Activated CD4-positive, alpha-beta memory T cell treated with anti-CD3 and anti-CD28 coated beads for 36 hours (primary cell): ENCODE data around the gene MYO18B. TPM values are rescaled to one million over a fixed set of nuclear protein-coding genes. Genes with fewer than 3 reads are reported as not detected.

Experiments used
- CTCF ChIA-PET: fragments of 350-600 bp; sonication (Branson Sonifier 250); formaldehyde crosslinking; loops from one replicate; lab custom pipeline; 2021; ENCODE audit warnings: antibody characterized with exemption, inconsistent platforms; lab: Charles Lee
- POLR2A ChIA-PET: fragments of 350-600 bp; sonication (Branson Sonifier 250); formaldehyde crosslinking; loops from one replicate; lab custom pipeline; 2021; ENCODE audit warnings: antibody characterized with exemption; lab: Charles Lee
- DNase-seq: peaks from one replicate; pipeline ENCODE4 v3.0.0-alpha.2; 2020
- H3K27ac Mint-ChIP-seq: one replicate; pipeline ENCODE4 v1.8.0; 2021; ENCODE audit warnings: mixed read lengths
- H3K27me3 Mint-ChIP-seq: one replicate; pipeline ENCODE4 v1.8.0; 2021; ENCODE audit warnings: mixed read lengths
- H3K36me3 Mint-ChIP-seq: one replicate; pipeline ENCODE4 v1.8.0; 2021; ENCODE audit warnings: mixed read lengths
- H3K4me1 Mint-ChIP-seq: one replicate; pipeline ENCODE4 v1.8.0; 2021; ENCODE audit warnings: low read depth, mixed read lengths
- H3K4me3 Mint-ChIP-seq: one replicate; pipeline ENCODE4 v1.8.0; 2021; ENCODE audit warnings: mild to moderate bottlenecking, mixed read lengths
- H3K9me3 Mint-ChIP-seq: one replicate; pipeline ENCODE4 v1.8.0; 2021; ENCODE audit warnings: mixed read lengths
- intact Hi-C: fragments of 100-400 bp; cut with micrococcal nuclease; formaldehyde crosslinking; loops from one replicate; pipeline ENCODE4 v1.15.1; 2023
- total RNA-seq, 2 experiments: library from RNA; stranded (reverse); gene quantifications; one replicate each; pipeline ENCODE4 v1.2.3, GENCODE V29; 2021

MYO18B gene
- total RNA-seq, 2 experiments from 2014 or later: 0.22 to 0.29 TPM

DNA sequence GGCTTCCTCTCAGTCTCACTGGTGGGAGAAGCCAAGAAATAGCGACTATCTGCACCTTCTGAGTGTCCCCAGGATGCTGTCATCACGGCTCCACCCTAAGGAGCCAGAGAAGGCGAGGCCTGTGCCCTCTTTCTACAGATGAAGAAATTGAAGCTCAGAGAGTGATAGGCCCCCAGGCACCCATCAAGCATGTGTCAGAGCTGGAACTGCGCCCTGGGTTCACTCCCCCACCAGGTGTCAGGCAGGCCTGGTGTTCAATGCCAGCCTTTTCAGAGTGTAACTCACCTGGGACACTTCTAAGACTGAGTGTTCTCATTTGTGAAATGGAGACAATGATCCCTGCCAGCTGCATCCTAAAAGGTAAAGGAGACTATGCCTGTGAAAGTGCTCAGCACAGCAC, 299.9 kb downstream of the MYO18B start:
- H3K27ac Mint-ChIP-seq: no peak overlapping the region
- no peaks in the 10 kb centered on the region for H3K36me3 Mint-ChIP-seq
- peaks cover under 1% of the 10 kb centered on the region for H3K9me3 Mint-ChIP-seq
- H3K27me3 Mint-ChIP-seq: peaks cover 1% of the 10 kb centered on the region
- POLR2A ChIA-PET: no interaction called here
- H3K4me3 Mint-ChIP-seq: no peak overlapping the region
- intact Hi-C loops: no loop called here
- CTCF ChIA-PET: no interaction called here
- no peaks in the 10 kb centered on the region for H3K4me1 Mint-ChIP-seq
- DNase-seq: no peak

DNA sequence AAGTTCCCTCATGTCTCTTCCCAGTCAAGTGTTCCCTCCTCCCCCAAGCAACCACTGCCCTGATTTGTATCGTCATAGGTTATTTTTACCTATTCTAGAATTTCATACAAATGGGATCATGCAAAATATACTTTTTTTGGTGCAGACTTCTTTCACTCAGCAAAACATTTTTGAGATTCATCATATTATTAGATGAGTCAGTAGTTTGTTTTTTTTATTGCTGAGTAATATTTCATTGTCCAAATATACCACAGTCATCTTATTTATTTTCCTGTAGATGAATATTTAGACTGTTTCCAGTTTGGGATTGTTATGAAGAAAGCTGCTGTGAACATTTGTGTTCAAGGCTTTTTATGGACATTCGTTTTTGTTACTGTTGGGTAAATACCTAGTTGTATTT, 301.0 kb downstream of the MYO18B start:
- intact Hi-C loops: no loop called here

DNA sequence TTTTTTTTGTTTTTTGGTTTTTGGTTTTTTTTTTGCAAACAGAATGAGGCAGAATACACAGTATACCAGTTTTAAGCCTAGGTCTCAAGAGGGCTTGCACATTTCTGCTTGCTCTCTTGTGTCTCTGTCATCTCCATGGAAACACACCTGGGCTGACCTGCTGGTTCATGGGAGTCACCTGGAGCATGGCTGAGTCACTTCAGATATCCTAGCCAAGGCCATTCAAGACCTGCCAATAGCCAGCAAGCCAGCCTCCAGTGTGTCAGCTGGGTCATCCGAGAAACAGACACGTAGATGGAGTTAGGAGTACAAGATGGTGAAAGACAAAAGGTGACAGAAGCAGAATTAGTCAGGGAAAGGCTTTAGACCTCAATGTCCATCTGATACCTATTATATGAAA, 303.1 kb downstream of the MYO18B start:
- ChIA-PET CTCF (no interaction called here), POLR2A (no interaction called here)
- H3K27ac Mint-ChIP-seq: no peak overlapping the region
- H3K9me3 Mint-ChIP-seq: no peaks in the 10 kb centered on the region
- H3K4me1 Mint-ChIP-seq: no peaks in the 10 kb centered on the region
- H3K36me3 Mint-ChIP-seq: no peaks in the 10 kb centered on the region
- DNase-seq: no peak
- H3K4me3 Mint-ChIP-seq: no peak overlapping the region
- intact Hi-C loops: no loop called here
- H3K27me3 Mint-ChIP-seq: peaks cover 3% of the 10 kb centered on the region

More for the DNA sequence above, 301.0 kb downstream of the MYO18B start:
- Mint-ChIP-seq H3K27me3 (peaks cover 3% of the 10 kb centered on the region), H3K36me3 (no peaks in the 10 kb centered on the region), H3K4me3 (no peak overlapping the region), H3K27ac (no peak overlapping the region), H3K9me3 (no peaks in the 10 kb centered on the region), H3K4me1 (no peaks in the 10 kb centered on the region)
- ChIA-PET CTCF (no interaction called here), POLR2A (no interaction called here)
- no peak for DNase-seq

- no peaks in the 10 kb centered on the region for H3K9me3 Mint-ChIP-seq
- H3K4me1 Mint-ChIP-seq: no peaks in the 10 kb centered on the region
- H3K27ac Mint-ChIP-seq: no peak overlapping the region
- H3K36me3 Mint-ChIP-seq: no peaks in the 10 kb centered on the region
- peaks cover 5% of the 10 kb centered on the region for H3K27me3 Mint-ChIP-seq
- H3K4me3 Mint-ChIP-seq: no peak overlapping the region
- DNase-seq: no peak
- ChIA-PET POLR2A (no interaction called here), CTCF (no interaction called here)
- intact Hi-C loops: no loop called here
Observed at GRCh38 chr22:26045860-26046259, 303.9 kb downstream of the MYO18B start.

DNA sequence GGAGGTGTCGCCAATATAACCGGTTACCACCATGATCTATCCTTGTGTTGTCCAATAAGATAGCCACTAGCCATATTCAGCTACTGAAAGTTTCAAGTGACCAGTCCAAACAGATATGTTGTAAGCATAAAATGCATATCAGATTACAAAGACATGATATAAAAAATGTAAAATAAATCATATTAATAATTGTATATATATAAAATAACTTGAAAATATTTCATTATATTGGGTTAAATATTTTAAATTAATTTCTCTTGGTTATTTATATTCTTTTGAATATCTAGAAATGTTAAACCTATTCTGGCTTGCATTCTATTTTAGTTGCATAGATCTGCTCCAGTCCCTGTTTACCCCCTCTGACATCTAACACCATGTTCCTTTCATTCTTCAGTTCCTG, 305.5 kb downstream of the MYO18B start:
- POLR2A ChIA-PET: no interaction called here
- CTCF ChIA-PET: no interaction called here
- Mint-ChIP-seq H3K4me3 (no peak overlapping the region), H3K36me3 (no peaks in the 10 kb centered on the region), H3K27ac (no peak overlapping the region), H3K27me3 (peaks cover 9% of the 10 kb centered on the region), H3K4me1 (no peaks in the 10 kb centered on the region), H3K9me3 (no peaks in the 10 kb centered on the region)
- DNase-seq: no peak
- intact Hi-C loops: no loop called here

DNA sequence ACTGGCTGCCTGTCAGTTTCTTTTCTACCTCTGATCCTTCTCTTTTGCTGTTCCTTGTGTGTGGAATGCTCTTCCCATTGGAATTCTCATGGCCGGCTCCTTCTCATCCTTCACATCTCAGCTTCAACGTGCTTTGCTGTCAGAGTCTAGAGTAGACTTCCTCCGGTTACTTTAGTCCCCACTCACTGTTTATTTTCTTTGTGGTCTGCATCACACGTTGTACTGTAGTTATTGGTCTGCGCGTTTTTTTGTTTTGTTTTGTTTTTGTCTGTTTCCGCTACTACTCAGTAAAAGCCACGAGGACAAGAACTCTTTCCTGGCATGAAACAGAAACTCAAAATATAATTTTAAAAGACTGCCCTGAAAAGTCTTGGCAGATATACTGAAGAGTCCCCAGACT, 305.9 kb downstream of the MYO18B start:
- DNase-seq: no peak
- no peaks in the 10 kb centered on the region for H3K4me1 Mint-ChIP-seq
- H3K27me3 Mint-ChIP-seq: peaks cover 9% of the 10 kb centered on the region
- ChIA-PET POLR2A (no interaction called here), CTCF (no interaction called here)
- H3K9me3 Mint-ChIP-seq: no peaks in the 10 kb centered on the region
- no peak overlapping the region for H3K4me3 Mint-ChIP-seq
- no peaks in the 10 kb centered on the region for H3K36me3 Mint-ChIP-seq
- no peak overlapping the region for H3K27ac Mint-ChIP-seq
- intact Hi-C loops: no loop called here

DNA sequence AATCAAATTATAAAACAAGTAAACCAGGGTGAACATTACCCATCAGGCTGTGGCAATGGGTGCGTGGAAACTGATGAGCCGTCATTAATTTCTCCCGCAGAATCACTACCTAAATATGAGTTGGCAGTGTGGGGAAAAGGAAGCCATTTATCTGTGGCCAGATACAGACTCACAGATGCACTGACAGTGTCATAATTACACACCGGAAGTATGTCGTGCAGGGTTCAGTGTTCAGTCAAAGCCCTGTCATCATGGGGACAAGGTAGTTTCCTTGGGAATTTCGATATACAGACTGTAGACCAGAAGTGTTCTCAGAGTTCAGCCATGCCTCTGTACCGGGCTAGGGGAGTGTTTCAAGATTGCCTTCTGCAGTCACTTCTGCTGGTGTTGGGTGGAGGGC, 308.1 kb downstream of the MYO18B start:
- no peaks in the 10 kb centered on the region for H3K36me3 Mint-ChIP-seq
- H3K4me3 Mint-ChIP-seq: no peak overlapping the region

GRCh38 chr22:26053737-26054316, 311.8 kb downstream of the MYO18B start:
- Mint-ChIP-seq H3K27me3 (peaks cover 13% of the 10 kb centered on the region), H3K9me3 (no peaks in the 10 kb centered on the region), H3K36me3 (no peaks in the 10 kb centered on the region), H3K4me3 (no peak overlapping the region), H3K4me1 (no peaks in the 10 kb centered on the region), H3K27ac (no peak overlapping the region)
- no peak for DNase-seq
- POLR2A ChIA-PET: no interaction called here
- intact Hi-C loops: no loop called here
- CTCF ChIA-PET: no interaction called here

More for the DNA sequence above, 308.1 kb downstream of the MYO18B start:
- no peak for DNase-seq
- ChIA-PET CTCF (no interaction called here), POLR2A (no interaction called here)
- Mint-ChIP-seq H3K9me3 (no peaks in the 10 kb centered on the region), H3K27me3 (peaks cover 8% of the 10 kb centered on the region), H3K4me1 (no peaks in the 10 kb centered on the region), H3K27ac (no peak overlapping the region)
- intact Hi-C loops: no loop called here

DNA sequence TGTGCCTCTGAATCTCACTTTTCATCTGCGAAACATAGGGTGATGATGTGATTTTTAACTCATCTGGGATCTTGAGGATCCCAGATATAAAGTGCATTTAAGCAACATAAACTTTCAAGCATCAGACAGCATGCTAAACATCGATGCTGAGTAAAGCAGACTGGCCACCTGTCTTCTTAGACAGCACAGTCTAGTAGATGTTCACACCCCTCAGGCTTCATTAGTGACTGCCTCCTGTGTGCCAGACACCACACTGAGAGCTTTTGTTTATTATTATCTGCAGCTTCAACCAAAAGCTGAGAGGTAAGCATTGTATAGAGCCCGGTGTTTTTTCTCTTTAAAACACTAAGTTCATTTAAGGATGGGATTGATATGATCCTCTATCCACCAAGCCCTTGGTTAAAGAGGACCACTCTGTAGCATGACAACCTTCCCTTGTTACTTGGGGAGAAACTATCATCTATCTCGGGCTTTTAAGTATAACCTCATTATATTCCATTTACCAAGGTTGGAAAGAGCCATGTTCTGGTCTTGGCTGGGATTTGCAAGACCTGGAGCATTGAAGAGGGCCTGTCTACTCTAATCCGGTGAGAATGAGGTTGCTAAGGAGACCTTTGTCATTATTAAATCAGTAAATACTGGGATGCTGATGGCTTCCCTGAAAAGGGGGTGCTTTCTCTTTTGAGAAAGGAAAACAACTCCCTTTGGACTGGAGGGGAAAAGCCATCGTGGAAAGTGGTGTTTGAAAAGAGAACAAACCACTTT, 313.0 kb downstream of the MYO18B start:
- intact Hi-C loops: no loop called here
- Mint-ChIP-seq H3K27me3 (peaks cover 13% of the 10 kb centered on the region), H3K36me3 (no peaks in the 10 kb centered on the region), H3K4me1 (no peaks in the 10 kb centered on the region), H3K27ac (no peak overlapping the region), H3K4me3 (no peak overlapping the region), H3K9me3 (no peaks in the 10 kb centered on the region)
- POLR2A ChIA-PET: no interaction called here
- no peak for DNase-seq
- CTCF ChIA-PET: no interaction called here

DNA sequence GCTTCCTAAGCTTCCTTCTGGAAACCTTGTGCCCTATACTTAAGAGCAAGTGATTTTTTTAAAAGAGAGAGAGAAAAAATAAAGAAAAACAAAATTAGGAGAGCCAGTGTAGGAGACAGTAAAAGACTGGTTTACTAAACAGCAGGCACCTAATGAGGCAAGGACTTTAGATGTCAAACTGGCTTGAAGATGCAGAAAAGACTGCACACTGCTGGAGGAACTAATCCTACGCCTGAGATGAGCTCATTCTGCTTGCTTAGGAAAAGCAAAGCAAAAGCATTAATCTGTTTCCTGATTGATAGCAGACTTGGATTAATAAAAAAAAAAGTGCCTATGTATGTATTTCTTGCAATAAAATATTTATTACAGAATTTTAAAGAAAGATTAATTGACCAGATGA, 313.7 kb downstream of the MYO18B start:
- no peaks in the 10 kb centered on the region for H3K4me1 Mint-ChIP-seq
- ChIA-PET POLR2A (no interaction called here), CTCF (no interaction called here)
- H3K9me3 Mint-ChIP-seq: no peaks in the 10 kb centered on the region
- no peak overlapping the region for H3K4me3 Mint-ChIP-seq
- DNase-seq: no peak
- no peaks in the 10 kb centered on the region for H3K36me3 Mint-ChIP-seq
- intact Hi-C loops: no loop called here
- H3K27ac Mint-ChIP-seq: no peak overlapping the region
- peaks cover 13% of the 10 kb centered on the region for H3K27me3 Mint-ChIP-seq

GRCh38 chr22:26056455-26057200, 314.6 kb downstream of the MYO18B start:
- Mint-ChIP-seq H3K27ac (no peak overlapping the region), H3K9me3 (no peaks in the 10 kb centered on the region), H3K36me3 (no peaks in the 10 kb centered on the region), H3K4me3 (no peak overlapping the region), H3K4me1 (no peaks in the 10 kb centered on the region), H3K27me3 (peaks cover 10% of the 10 kb centered on the region)
- ChIA-PET POLR2A (no interaction called here), CTCF (no interaction called here)
- DNase-seq: no peak
- intact Hi-C loops: no loop called here

- Mint-ChIP-seq H3K36me3 (no peaks in the 10 kb centered on the region), H3K9me3 (no peaks in the 10 kb centered on the region), H3K4me1 (no peaks in the 10 kb centered on the region), H3K27me3 (peaks cover 7% of the 10 kb centered on the region), H3K27ac (no peak overlapping the region), H3K4me3 (no peak overlapping the region)
- no peak for DNase-seq
- intact Hi-C loops: no loop called here
- CTCF ChIA-PET: no interaction called here
- POLR2A ChIA-PET: no interaction called here
Observed at GRCh38 chr22:26057731-26058130, 315.7 kb downstream of the MYO18B start.
